IPS DF 6.9 (cell line): ENCODE data around the gene SHLD2.
"Not testable (repeated sequence)": the region's sequence is repeated elsewhere in the genome, so short reads cannot be mapped to it uniquely, and the experiment has no call there.

Experiments used
- DNase-seq: peaks from one replicate; pipeline ENCODE4 v3.0.0-alpha.2; 2013; ENCODE audit warnings: low read depth, low spot score
- H3K27ac ChIP-seq: one replicate; pipeline ENCODE4 v1.5.1; 2013; ENCODE audit warnings: low read length, control low read depth
- H3K27me3 ChIP-seq: 2 replicates; pipeline ENCODE4 v1.6.1; 2013; ENCODE audit warnings: mild to moderate bottlenecking, low read length; ENCODE audit not compliant: control insufficient read depth, insufficient read depth
- H3K36me3 ChIP-seq: 2 replicates; pipeline ENCODE4 v1.6.1; 2013; ENCODE audit warnings: low read length; ENCODE audit not compliant: control insufficient read depth, insufficient read depth
- H3K4me1 ChIP-seq: 2 replicates; pipeline ENCODE4 v1.6.1; 2013; ENCODE audit warnings: low read length; ENCODE audit not compliant: control insufficient read depth, insufficient read depth
- H3K4me3 ChIP-seq: 2 replicates; pipeline ENCODE4 v1.5.1; 2013; ENCODE audit warnings: mild to moderate bottlenecking, low read length
- H3K9me3 ChIP-seq: 2 replicates; pipeline ENCODE4 v1.6.1; 2013; ENCODE audit warnings: low read length, inconsistent platforms; ENCODE audit not compliant: control insufficient read depth, insufficient read depth
- WGBS: extraction: QIAGEN DNeasy Blood & Tissue Kit; methylation state at CpG from one replicate; pipeline ENCODE4 v1.1.7; 2013; ENCODE audit warnings: mixed read lengths, missing lambda C conversion rate; ENCODE audit not compliant: insufficient read length, insufficient coverage; 5-methylcytosine and 5-hydroxymethylcytosine counted together

The SHLD2 gene

GRCh38 chr10:87064651-87065050 is 30.4 kb upstream of the SHLD2 start:
- Histone ChIP-seq H3K27me3 (no peaks in the 10 kb centered on the region), H3K27ac (no peak overlapping the region), H3K9me3 (no peaks in the 10 kb centered on the region), H3K4me3 (no peak overlapping the region), H3K4me1 (no peaks in the 10 kb centered on the region), H3K36me3 (peaks cover 9% of the 10 kb centered on the region)
- no CpG with 5 or more reads among the region's 5 CpGs for WGBS
- no peak for DNase-seq

- H3K36me3 ChIP-seq, result peaks cover 6% of the 10 kb centered on the region
- no peaks in the 10 kb centered on the region for H3K9me3 ChIP-seq
- H3K27me3 ChIP-seq, result no peaks in the 10 kb centered on the region
- H3K27ac ChIP-seq, result no peak overlapping the region
- no peak overlapping the region for H3K4me3 ChIP-seq
- no CpG with 5 or more reads among the region's 2 CpGs for WGBS
- no peak for DNase-seq
- H3K4me1 ChIP-seq, result no peaks in the 10 kb centered on the region
These were observed 28.8 kb upstream of the SHLD2 start for GRCh38 chr10:87066178-87066577.

DNA sequence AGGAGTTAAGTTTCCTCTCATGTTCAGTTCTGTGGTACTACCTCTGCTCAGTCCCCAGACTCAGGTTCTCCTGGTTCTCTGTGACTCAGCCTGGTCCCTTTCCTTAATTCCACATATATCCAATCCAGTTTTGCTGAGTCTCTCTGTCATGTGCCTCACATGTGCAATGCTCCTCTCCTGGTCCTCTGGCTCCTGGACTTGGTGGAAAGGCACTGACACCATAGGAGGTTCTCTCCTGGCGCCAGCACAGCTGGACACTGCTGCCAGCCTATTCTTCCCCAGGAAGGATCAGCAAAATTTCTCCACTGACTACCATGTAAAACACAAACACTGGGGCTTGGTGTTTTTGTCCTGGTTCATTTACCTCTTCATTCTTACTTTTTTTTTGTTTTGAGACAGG is 28.1 kb upstream of the SHLD2 start:
- Histone ChIP-seq H3K4me3 (no peak overlapping the region), H3K27me3 (no peaks in the 10 kb centered on the region), H3K36me3 (peaks cover 6% of the 10 kb centered on the region), H3K4me1 (no peaks in the 10 kb centered on the region), H3K27ac (no peak overlapping the region), H3K9me3 (no peaks in the 10 kb centered on the region)
- no peak for DNase-seq
- no CpG with 5 or more reads among the region's 1 CpG for WGBS

GRCh38 chr10:87068281-87068680 is 26.7 kb upstream of the SHLD2 start:
- Histone ChIP-seq H3K36me3 (peaks cover 8% of the 10 kb centered on the region), H3K27ac (no peak overlapping the region), H3K9me3 (no peaks in the 10 kb centered on the region), H3K27me3 (no peaks in the 10 kb centered on the region), H3K4me3 (no peak overlapping the region), H3K4me1 (no peaks in the 10 kb centered on the region)
- DNase-seq, result no peak
- no CpG with 5 or more reads among the region's 1 CpG for WGBS

DNA sequence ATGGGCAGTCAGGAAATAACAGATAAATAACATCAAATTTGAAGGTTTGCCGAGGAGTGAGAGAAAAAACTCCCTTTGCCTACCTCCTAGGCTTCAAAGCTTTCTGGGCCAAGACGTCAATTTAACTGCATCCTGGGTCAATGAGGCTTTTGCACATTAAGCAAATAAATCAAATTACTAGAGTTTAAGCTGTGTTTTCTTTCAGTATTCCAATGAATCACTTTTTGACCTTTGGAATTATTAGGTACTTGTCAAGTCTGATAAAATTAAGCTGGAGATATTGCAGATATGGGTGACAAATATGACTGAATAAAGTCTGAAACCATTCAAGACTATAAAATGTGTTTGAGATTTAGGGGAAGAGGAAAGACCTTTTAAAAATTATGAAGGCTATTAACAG is 22.6 kb upstream of the SHLD2 start:
- no CpG with 5 or more reads among the region's 2 CpGs for WGBS
- Histone ChIP-seq H3K4me3 (no peak overlapping the region), H3K27me3 (no peaks in the 10 kb centered on the region), H3K9me3 (no peaks in the 10 kb centered on the region), H3K36me3 (peaks cover 2% of the 10 kb centered on the region; the same call in 1 of the 2 replicates), H3K27ac (no peak overlapping the region), H3K4me1 (no peaks in the 10 kb centered on the region)
- no peak for DNase-seq

DNA sequence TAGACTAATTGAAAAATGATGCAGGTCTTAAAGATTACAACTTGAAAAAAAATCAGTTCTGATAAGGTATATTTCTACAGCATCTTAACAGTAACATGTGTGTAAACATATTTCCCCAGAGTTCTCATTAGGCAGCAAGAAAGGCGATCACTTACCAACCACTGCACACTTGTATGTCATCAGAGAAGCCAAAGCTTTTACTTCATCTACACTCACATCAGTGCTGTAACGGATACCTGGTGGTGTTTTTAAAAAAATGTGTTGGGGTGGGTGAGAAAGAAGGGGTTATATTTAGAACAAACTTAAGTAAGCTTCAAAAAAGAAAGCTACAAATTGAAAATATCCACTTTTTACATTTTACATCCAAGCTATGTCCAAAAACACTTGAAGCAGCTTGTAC is 18.6 kb upstream of the SHLD2 start:
- not testable (repeated sequence) for H3K4me3 ChIP-seq, H3K36me3 ChIP-seq, H3K9me3 ChIP-seq

GRCh38 chr10:87079106-87079836 is 15.7 kb upstream of the SHLD2 start:
- Histone ChIP-seq H3K4me1 (no peaks in the 10 kb centered on the region), H3K4me3 (no peak overlapping the region), H3K36me3 (no peaks in the 10 kb centered on the region), H3K27me3 (no peaks in the 10 kb centered on the region), H3K27ac (no peak overlapping the region), H3K9me3 (no peaks in the 10 kb centered on the region)
- DNase-seq, result no peak
- no CpG with 5 or more reads among the region's 11 CpGs for WGBS

More for the DNA sequence above, 18.6 kb upstream of the SHLD2 start:
- WGBS, result no CpG with 5 or more reads among the region's 2 CpGs
- H3K27ac ChIP-seq, H3K4me1 ChIP-seq, H3K27me3 ChIP-seq, DNase-seq: not testable (repeated sequence)

DNA sequence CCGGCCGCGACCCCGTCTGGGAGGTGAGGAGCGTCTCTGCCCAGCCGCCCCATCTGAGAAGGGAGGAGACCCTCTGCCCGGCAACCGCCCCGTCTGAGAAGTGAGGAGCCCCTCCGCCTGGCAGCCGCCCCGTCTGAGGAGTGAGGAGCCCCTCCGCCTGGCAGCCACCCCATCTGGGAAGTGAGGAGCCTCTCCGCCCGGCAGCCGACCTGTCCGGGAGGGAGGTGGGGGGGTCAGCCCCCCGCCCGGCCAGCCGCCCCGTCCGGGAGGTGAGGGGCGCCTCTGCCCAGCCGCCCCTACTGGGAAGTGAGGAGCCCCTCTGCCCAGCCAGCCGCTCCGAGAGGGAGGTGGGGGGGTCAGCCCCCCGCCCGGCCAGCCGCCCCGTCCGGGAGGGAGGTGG is 14.4 kb upstream of the SHLD2 start:
- H3K9me3 ChIP-seq, H3K27ac ChIP-seq, H3K27me3 ChIP-seq, H3K4me3 ChIP-seq, H3K36me3 ChIP-seq, DNase-seq, H3K4me1 ChIP-seq: not testable (repeated sequence)
- no CpG with 5 or more reads among the region's 31 CpGs for whole genome bisulfite sequencing

- H3K36me3 ChIP-seq, H3K4me1 ChIP-seq, H3K27ac ChIP-seq, DNase-seq, H3K9me3 ChIP-seq, H3K4me3 ChIP-seq, H3K27me3 ChIP-seq: not testable (repeated sequence)
- WGBS, result no CpG with 5 or more reads among the region's 3 CpGs
These were observed 13.4 kb upstream of the SHLD2 start for GRCh38 chr10:87081574-87081973.

GRCh38 chr10:87082219-87082618 is 12.8 kb upstream of the SHLD2 start:
- H3K36me3 ChIP-seq, H3K27ac ChIP-seq, DNase-seq, H3K4me1 ChIP-seq, H3K27me3 ChIP-seq, H3K4me3 ChIP-seq, H3K9me3 ChIP-seq: not testable (repeated sequence)
- WGBS, result no CpG with 5 or more reads among the region's 1 CpG

- not testable (repeated sequence) for H3K27me3 ChIP-seq
These were observed 11.3 kb upstream of the SHLD2 start for GRCh38 chr10:87083576-87084290.

More at GRCh38 chr10:87083576-87084290, 11.3 kb upstream of the SHLD2 start:
- not testable (repeated sequence) for H3K4me3 ChIP-seq, H3K4me1 ChIP-seq, H3K36me3 ChIP-seq, DNase-seq, H3K27ac ChIP-seq, H3K9me3 ChIP-seq
- WGBS, result no CpG with 5 or more reads among the region's 5 CpGs
